H1 (cell line): ENCODE data around the gene SLC24A4. TPM values are rescaled to one million over a fixed set of nuclear protein-coding genes. Genes with fewer than 3 reads are reported as not detected.

Experiments used
- HDAC6 ChIP-seq: IDR thresholded peaks from one replicate; pipeline ENCODE4 v1.7.1; 2012; ENCODE audit warnings: low read depth, mild to moderate bottlenecking, inconsistent platforms, low read length, moderate library complexity
- MAFK ChIP-seq: IDR thresholded peaks from 2 replicates; pipeline ENCODE4 v1.6.1; 2012; ENCODE audit warnings: low read depth, mild to moderate bottlenecking, improper control_type of control experiment, low read length
- SP1 ChIP-seq: IDR thresholded peaks from 2 replicates; pipeline ENCODE4 v1.6.1; 2011; ENCODE audit warnings: low read depth, low read length
- SUZ12 ChIP-seq: fragments of 200-600 bp; sonication (generic); IDR thresholded peaks from 2 replicates; pipeline ENCODE4 v1.6.1; 2012; ENCODE audit warnings: mild to moderate bottlenecking, inconsistent platforms, low read length, moderate library complexity, mixed read lengths
- USF2 ChIP-seq: IDR thresholded peaks from 2 replicates; pipeline ENCODE4 v1.6.1; 2011; ENCODE audit warnings: low read length, improper control_type of control experiment
- polyA plus RNA-seq, 7 experiments: library from polyadenylated mRNA; depleted of rRNA in 3 of 7; stranded (reverse) in 5 of 7; unstranded in 2 of 7; fragments of >200 nt in 5 of 7; fragments of 200-250 nt in 2 of 7; gene quantifications; 1 replicate in 5 of 7; 2 replicates in 1 of 7; 4 replicates in 1 of 7; pipeline versions ENCODE4 v1.2.1 to v1.2.3, GENCODE V29; 2011 to 2013; ENCODE audit warnings: missing spikeins in 2 of 7, mixed read lengths in 2 of 7
- total RNA-seq: library from RNA; stranded (reverse); fragmentation: NEBNext Ultra II Directional; extraction: Animal tissue kit (Norgen Biotek cat#: 25700); gene quantifications from 2 replicates; pipeline ENCODE4 v1.2.1, GENCODE V29; 2021

SLC24A4 gene
- total and polyA plus RNA-seq, 2 of the 8 experiments (the other 6 are each of a cell fraction or from before 2014, with no cell fraction given), result 0.27 to 0.89 TPM

DNA sequence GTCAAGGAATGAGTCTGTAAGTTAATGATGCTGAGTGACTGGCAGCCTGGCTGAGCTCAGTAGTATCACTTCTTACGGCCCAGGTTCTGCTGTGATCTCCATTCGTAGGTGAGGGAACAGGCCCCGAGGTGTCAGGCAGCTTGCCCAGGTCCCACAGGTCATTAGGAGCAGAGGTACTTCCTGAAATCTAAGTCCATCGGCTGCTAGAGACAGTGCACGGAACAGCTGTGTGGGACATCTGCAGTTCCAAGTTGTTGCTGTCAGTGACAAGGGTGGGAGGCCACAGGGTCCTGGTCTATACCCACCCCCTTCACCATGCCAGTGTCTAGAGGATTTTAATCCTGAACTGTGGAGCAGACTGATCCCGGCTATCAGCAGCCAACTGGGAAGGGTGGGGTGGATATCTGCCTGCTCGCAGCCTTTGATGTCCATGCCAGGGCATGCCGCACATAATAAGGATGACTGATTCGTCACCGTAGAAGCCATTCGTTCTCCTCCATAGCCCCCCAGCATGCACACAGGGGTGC is 108.3 kb downstream of the SLC24A4 start (continued):
- TF ChIP-seq USF2 (no peak), HDAC6 (no peak), MAFK (no peak), SP1 (no peak), SUZ12 (no peak)
